Measurements from ENCODE around the gene SMPX. TPM values are rescaled to one million over a fixed set of nuclear protein-coding genes. Genes with fewer than 3 reads are reported as not detected.

SMPX gene
- polyA plus RNA-seq, 2 donors = 0.33 to 0.41 TPM

- no peak overlapping the region for H3K27ac ChIP-seq (ENCODE audit: low read depth in 2 of 2, low read length in 1 of 2)
- no peaks in the 10 kb centered on the region for H3K4me1 ChIP-seq (ENCODE audit: control insufficient read depth in 2 of 2, insufficient read depth in 2 of 2, low read length in 1 of 2)
- WGBS, 2 donors = 55 to 72% methylated on average over 3 of the region's 3 CpGs
- H3K27me3 ChIP-seq (ENCODE audit: control insufficient read depth in 1 of 2, insufficient read depth in 2 of 2, low read length in 2 of 2) = peaks cover 0 to 3% of the 10 kb centered on the region in 2 donors
- no peaks in the 10 kb centered on the region for H3K9me3 ChIP-seq (ENCODE audit: control insufficient read depth in 2 of 2, insufficient read depth in 1 of 2, low read depth in 1 of 2, low read length in 1 of 2)
- no peak overlapping the region for H3K4me3 ChIP-seq (ENCODE audit: low read depth in 1 of 2, low read length in 2 of 2)
- no peaks in the 10 kb centered on the region for H3K36me3 ChIP-seq (ENCODE audit: control insufficient read depth in 2 of 2, insufficient read depth in 2 of 2, low read length in 1 of 2)
These were observed 56.9 kb downstream of the SMPX start for GRCh38 chrX:21700967-21701366.

- WGBS, 2 donors = 80 to 82% methylated on average over 5 of the region's 5 CpGs
- peaks cover 0 to 3% of the 10 kb centered on the region in 2 donors for H3K27me3 ChIP-seq (ENCODE audit: control insufficient read depth in 1 of 2, insufficient read depth in 2 of 2, low read length in 2 of 2)
These were observed 57.6 kb downstream of the SMPX start for GRCh38 chrX:21700275-21700674.

GRCh38 chrX:21699136-21699535 is 58.8 kb downstream of the SMPX start:
- Histone ChIP-seq H3K27me3 (ENCODE audit: control insufficient read depth in 1 of 2, insufficient read depth in 2 of 2, low read length in 2 of 2) (peaks cover 0 to 3% of the 10 kb centered on the region in 2 donors), H3K4me1 (ENCODE audit: control insufficient read depth in 2 of 2, insufficient read depth in 2 of 2, low read length in 1 of 2) (no peaks in the 10 kb centered on the region), H3K4me3 (ENCODE audit: low read depth in 1 of 2, low read length in 2 of 2) (no peak overlapping the region), H3K36me3 (ENCODE audit: control insufficient read depth in 2 of 2, insufficient read depth in 2 of 2, low read length in 1 of 2) (no peaks in the 10 kb centered on the region), H3K9me3 (ENCODE audit: control insufficient read depth in 2 of 2, insufficient read depth in 1 of 2, low read depth in 1 of 2, low read length in 1 of 2) (no peaks in the 10 kb centered on the region), H3K27ac (ENCODE audit: low read depth in 2 of 2, low read length in 1 of 2) (no peak overlapping the region)
- 58 to 66% methylated on average over 3 of the region's 3 CpGs for WGBS, 2 donors

More at GRCh38 chrX:21700275-21700674, 57.6 kb downstream of the SMPX start:
- Histone ChIP-seq H3K9me3 (ENCODE audit: control insufficient read depth in 2 of 2, insufficient read depth in 1 of 2, low read depth in 1 of 2, low read length in 1 of 2) (no peaks in the 10 kb centered on the region), H3K36me3 (ENCODE audit: control insufficient read depth in 2 of 2, insufficient read depth in 2 of 2, low read length in 1 of 2) (no peaks in the 10 kb centered on the region), H3K4me1 (ENCODE audit: control insufficient read depth in 2 of 2, insufficient read depth in 2 of 2, low read length in 1 of 2) (no peaks in the 10 kb centered on the region), H3K4me3 (ENCODE audit: low read depth in 1 of 2, low read length in 2 of 2) (no peak overlapping the region), H3K27ac (ENCODE audit: low read depth in 2 of 2, low read length in 1 of 2) (no peak overlapping the region)

GRCh38 chrX:21698272-21698671 is 59.6 kb downstream of the SMPX start:
- no peak overlapping the region for H3K4me3 ChIP-seq (ENCODE audit: low read depth in 1 of 2, low read length in 2 of 2)
- no peaks in the 10 kb centered on the region for H3K9me3 ChIP-seq (ENCODE audit: control insufficient read depth in 2 of 2, insufficient read depth in 1 of 2, low read depth in 1 of 2, low read length in 1 of 2)
- no peaks in the 10 kb centered on the region for H3K36me3 ChIP-seq (ENCODE audit: control insufficient read depth in 2 of 2, insufficient read depth in 2 of 2, low read length in 1 of 2)
- peaks cover 0 to 2% of the 10 kb centered on the region in 2 donors for H3K27me3 ChIP-seq (ENCODE audit: control insufficient read depth in 1 of 2, insufficient read depth in 2 of 2, low read length in 2 of 2)
- WGBS, 2 donors = 69 to 71% methylated on average over 4 of the region's 4 CpGs
- H3K4me1 ChIP-seq (ENCODE audit: control insufficient read depth in 2 of 2, insufficient read depth in 2 of 2, low read length in 1 of 2) = no peaks in the 10 kb centered on the region
- no peak overlapping the region for H3K27ac ChIP-seq (ENCODE audit: low read depth in 2 of 2, low read length in 1 of 2)

- Histone ChIP-seq H3K4me1 (ENCODE audit: control insufficient read depth in 2 of 2, insufficient read depth in 2 of 2, low read length in 1 of 2) (no peaks in the 10 kb centered on the region), H3K9me3 (ENCODE audit: control insufficient read depth in 2 of 2, insufficient read depth in 1 of 2, low read depth in 1 of 2, low read length in 1 of 2) (no peaks in the 10 kb centered on the region), H3K4me3 (ENCODE audit: low read depth in 1 of 2, low read length in 2 of 2) (no peak overlapping the region), H3K27ac (ENCODE audit: low read depth in 2 of 2, low read length in 1 of 2) (no peak overlapping the region), H3K27me3 (ENCODE audit: control insufficient read depth in 1 of 2, insufficient read depth in 2 of 2, low read length in 2 of 2) (no peaks in the 10 kb centered on the region), H3K36me3 (ENCODE audit: control insufficient read depth in 2 of 2, insufficient read depth in 2 of 2, low read length in 1 of 2) (no peaks in the 10 kb centered on the region)
- WGBS, 2 donors = 84 to 89% methylated on average over 3 of the region's 3 CpGs
These were observed 66.4 kb downstream of the SMPX start for GRCh38 chrX:21691512-21692018.

- no peak overlapping the region for H3K27ac ChIP-seq (ENCODE audit: low read depth in 2 of 2, low read length in 1 of 2)
- no peaks in the 10 kb centered on the region for H3K4me1 ChIP-seq (ENCODE audit: control insufficient read depth in 2 of 2, insufficient read depth in 2 of 2, low read length in 1 of 2)
- 60 to 74% methylated on average over 1 of the region's 1 CpG for WGBS, 2 donors
- H3K4me3 ChIP-seq (ENCODE audit: low read depth in 1 of 2, low read length in 2 of 2) = no peak overlapping the region
- H3K9me3 ChIP-seq (ENCODE audit: control insufficient read depth in 2 of 2, insufficient read depth in 1 of 2, low read depth in 1 of 2, low read length in 1 of 2) = no peaks in the 10 kb centered on the region
- H3K27me3 ChIP-seq (ENCODE audit: control insufficient read depth in 1 of 2, insufficient read depth in 2 of 2, low read length in 2 of 2) = no peaks in the 10 kb centered on the region
- H3K36me3 ChIP-seq (ENCODE audit: control insufficient read depth in 2 of 2, insufficient read depth in 2 of 2, low read length in 1 of 2) = no peaks in the 10 kb centered on the region
These were observed 74.0 kb downstream of the SMPX start for GRCh38 chrX:21683941-21684340.

- H3K9me3 ChIP-seq (ENCODE audit: control insufficient read depth in 2 of 2, insufficient read depth in 1 of 2, low read depth in 1 of 2, low read length in 1 of 2) = no peaks in the 10 kb centered on the region
- no peak overlapping the region for H3K27ac ChIP-seq (ENCODE audit: low read depth in 2 of 2, low read length in 1 of 2)
- WGBS, 2 donors = 47 to 52% methylated on average over 4 of the region's 4 CpGs
- no peak overlapping the region for H3K4me3 ChIP-seq (ENCODE audit: low read depth in 1 of 2, low read length in 2 of 2)
- no peaks in the 10 kb centered on the region for H3K36me3 ChIP-seq (ENCODE audit: control insufficient read depth in 2 of 2, insufficient read depth in 2 of 2, low read length in 1 of 2)
- no peaks in the 10 kb centered on the region for H3K27me3 ChIP-seq (ENCODE audit: control insufficient read depth in 1 of 2, insufficient read depth in 2 of 2, low read length in 2 of 2)
- H3K4me1 ChIP-seq (ENCODE audit: control insufficient read depth in 2 of 2, insufficient read depth in 2 of 2, low read length in 1 of 2) = no peaks in the 10 kb centered on the region
These were observed 79.8 kb downstream of the SMPX start for GRCh38 chrX:21678048-21678612.

GRCh38 chrX:21675931-21676330 is 82.0 kb downstream of the SMPX start:
- Histone ChIP-seq H3K9me3 (ENCODE audit: control insufficient read depth in 2 of 2, insufficient read depth in 1 of 2, low read depth in 1 of 2, low read length in 1 of 2) (no peaks in the 10 kb centered on the region), H3K4me1 (ENCODE audit: control insufficient read depth in 2 of 2, insufficient read depth in 2 of 2, low read length in 1 of 2) (no peaks in the 10 kb centered on the region), H3K27ac (ENCODE audit: low read depth in 2 of 2, low read length in 1 of 2) (no peak overlapping the region), H3K36me3 (ENCODE audit: control insufficient read depth in 2 of 2, insufficient read depth in 2 of 2, low read length in 1 of 2) (no peaks in the 10 kb centered on the region), H3K4me3 (ENCODE audit: low read depth in 1 of 2, low read length in 2 of 2) (no peak overlapping the region), H3K27me3 (ENCODE audit: control insufficient read depth in 1 of 2, insufficient read depth in 2 of 2, low read length in 2 of 2) (no peaks in the 10 kb centered on the region)
- 32 to 41% methylated on average over 2 of the region's 2 CpGs for WGBS, 2 donors

- Histone ChIP-seq H3K4me3 (ENCODE audit: low read depth in 1 of 2, low read length in 2 of 2) (no peak overlapping the region), H3K9me3 (ENCODE audit: control insufficient read depth in 2 of 2, insufficient read depth in 1 of 2, low read depth in 1 of 2, low read length in 1 of 2) (no peaks in the 10 kb centered on the region), H3K36me3 (ENCODE audit: control insufficient read depth in 2 of 2, insufficient read depth in 2 of 2, low read length in 1 of 2) (no peaks in the 10 kb centered on the region), H3K27me3 (ENCODE audit: control insufficient read depth in 1 of 2, insufficient read depth in 2 of 2, low read length in 2 of 2) (no peaks in the 10 kb centered on the region), H3K27ac (ENCODE audit: low read depth in 2 of 2, low read length in 1 of 2) (no peak overlapping the region), H3K4me1 (ENCODE audit: control insufficient read depth in 2 of 2, insufficient read depth in 2 of 2, low read length in 1 of 2) (no peaks in the 10 kb centered on the region)
- 52 to 66% methylated on average over 4 of the region's 4 CpGs for WGBS, 2 donors
These were observed 83.3 kb downstream of the SMPX start for GRCh38 chrX:21674430-21675186.

- no peak overlapping the region for H3K27ac ChIP-seq (ENCODE audit: low read depth in 2 of 2, low read length in 1 of 2)
- H3K36me3 ChIP-seq (ENCODE audit: control insufficient read depth in 2 of 2, insufficient read depth in 2 of 2, low read length in 1 of 2) = no peaks in the 10 kb centered on the region
- no peaks in the 10 kb centered on the region for H3K4me1 ChIP-seq (ENCODE audit: control insufficient read depth in 2 of 2, insufficient read depth in 2 of 2, low read length in 1 of 2)
- no peak overlapping the region for H3K4me3 ChIP-seq (ENCODE audit: low read depth in 1 of 2, low read length in 2 of 2)
- H3K27me3 ChIP-seq (ENCODE audit: control insufficient read depth in 1 of 2, insufficient read depth in 2 of 2, low read length in 2 of 2) = no peaks in the 10 kb centered on the region
- 67 to 69% methylated on average over 4 of the region's 4 CpGs for WGBS, 2 donors
- no peaks in the 10 kb centered on the region for H3K9me3 ChIP-seq (ENCODE audit: control insufficient read depth in 2 of 2, insufficient read depth in 1 of 2, low read depth in 1 of 2, low read length in 1 of 2)
These were observed 91.2 kb downstream of the SMPX start for GRCh38 chrX:21666679-21667078.
